Upper lobe of left lung (tissue), 6 donors: ENCODE measurements around the gene LTO1. TPM values are rescaled to one million over a fixed set of nuclear protein-coding genes. Genes with fewer than 3 reads are reported as not detected.

ENCODE experiments used
- ATAC-seq, 2 donors: fragments of 200-7000 bp; cut with Tn5 transposase; one replicate each; pipeline ENCODE4 v1.9.1; 2022; ENCODE audit warnings: mild to moderate bottlenecking in 2 of 2, moderate library complexity in 2 of 2; ENCODE audit not compliant: low FRiP score in 2 of 2
- DNase-seq, 2 donors: peaks; one replicate each; pipeline ENCODE4 v3.0.0-alpha.2; 2019 to 2020
- H3K27ac ChIP-seq, 4 donors: fragments of 200-600 bp; sonication (generic); one replicate each; pipeline ENCODE4 v1.5.1; 2016 to 2019
- H3K27me3 ChIP-seq, 4 donors: fragments of 200-600 bp; sonication (generic); one replicate each; pipeline ENCODE4 v1.5.1; 2017 to 2019
- H3K36me3 ChIP-seq, 4 donors: fragments of 200-600 bp; sonication (generic); one replicate each; pipeline ENCODE4 v1.5.1; 2016 to 2019
- H3K4me1 ChIP-seq, 4 donors: fragments of 200-600 bp; sonication (generic); one replicate each; pipeline ENCODE4 v1.5.1; 2018 to 2019
- H3K4me3 ChIP-seq, 4 donors: fragments of 200-600 bp; sonication (generic); one replicate each; pipeline ENCODE4 v1.5.1; 2017 to 2019; ENCODE audit warnings: mild to moderate bottlenecking in 2 of 4, moderate library complexity in 1 of 4
- H3K9me3 ChIP-seq, 4 donors: fragments of 200-600 bp; sonication (generic); one replicate each; pipeline ENCODE4 v1.5.1; 2018 to 2019
- EP300 ChIP-seq, 4 donors: sonication (generic); formaldehyde crosslinking; IDR thresholded peaks; one replicate each; pipeline ENCODE4 v1.5.1; 2017; ENCODE audit warnings: antibody characterized with exemption in 4 of 4, control low read depth in 2 of 4
- POLR2A ChIP-seq, 4 donors: fragments of 450-650 bp; IDR thresholded peaks; one replicate each; pipeline ENCODE4 v1.5.1; 2016 to 2017; ENCODE audit warnings: antibody characterized with exemption in 4 of 4, mild to moderate bottlenecking in 2 of 4
- POLR2AphosphoS5 ChIP-seq, 2 donors: sonication (generic); formaldehyde crosslinking; IDR thresholded peaks; one replicate each; pipeline ENCODE4 v1.5.1; 2017; ENCODE audit warnings: antibody characterized with exemption in 2 of 2
- WGBS, 2 donors: methylation state at CpG; one replicate each; pipeline ENCODE4 v1.1.5; 2017 to 2018; 5-methylcytosine and 5-hydroxymethylcytosine counted together
- total RNA-seq, 6 donors: library from RNA; depleted of rRNA in 4 of 6; stranded (reverse); fragments of >200 nt in 4 of 6; gene quantifications; one replicate each; pipeline versions ENCODE4 v1.1.0 to v1.2.1, GENCODE V29; 2016 to 2021
- TF ChIP-seq, protein P1 (sequence below), 6 experiments: fragments of 450-650 bp in 4 of 6; fragments of 200-600 bp in 2 of 6; sonication (generic) in 2 of 6; IDR thresholded peaks; one replicate each; pipeline ENCODE4 v1.5.1; 2016 to 2019; ENCODE audit warnings: antibody characterized with exemption in 6 of 6
- donor health status: DM: no; HTN: no; CAD: no; lungs with moderate emphysema.
- donor health status: DM: no; HTN: yes; CAD: no; lungs with severe emphysema.

Gene LTO1
- total RNA-seq, 6 donors from 2014 or later = 18.5 to 68.1 (median 28.3) TPM

DNA sequence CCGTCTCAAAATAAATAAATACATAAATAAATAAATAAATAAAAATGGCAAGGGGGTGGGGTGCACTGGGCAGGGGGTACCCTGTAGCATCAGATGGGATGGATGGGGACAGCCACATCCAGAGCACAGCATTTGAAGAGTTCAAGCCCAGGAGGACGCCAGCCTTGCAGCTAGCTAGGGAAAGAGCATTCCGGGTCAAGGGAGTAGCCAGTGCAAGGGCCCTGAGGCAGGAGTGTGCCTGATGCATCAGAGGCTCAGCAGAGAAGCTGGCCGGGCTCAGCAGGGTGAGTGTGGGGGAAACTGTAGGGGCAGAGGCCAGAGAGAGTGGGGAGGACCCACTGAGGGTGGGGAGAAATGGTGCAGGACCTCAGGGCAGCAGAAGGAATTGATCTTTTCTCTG, 57.9 kb downstream of the LTO1 start:
- no peaks in the 10 kb centered on the region for H3K36me3 ChIP-seq
- no peak for ATAC-seq
- TF ChIP-seq, protein P1, sequence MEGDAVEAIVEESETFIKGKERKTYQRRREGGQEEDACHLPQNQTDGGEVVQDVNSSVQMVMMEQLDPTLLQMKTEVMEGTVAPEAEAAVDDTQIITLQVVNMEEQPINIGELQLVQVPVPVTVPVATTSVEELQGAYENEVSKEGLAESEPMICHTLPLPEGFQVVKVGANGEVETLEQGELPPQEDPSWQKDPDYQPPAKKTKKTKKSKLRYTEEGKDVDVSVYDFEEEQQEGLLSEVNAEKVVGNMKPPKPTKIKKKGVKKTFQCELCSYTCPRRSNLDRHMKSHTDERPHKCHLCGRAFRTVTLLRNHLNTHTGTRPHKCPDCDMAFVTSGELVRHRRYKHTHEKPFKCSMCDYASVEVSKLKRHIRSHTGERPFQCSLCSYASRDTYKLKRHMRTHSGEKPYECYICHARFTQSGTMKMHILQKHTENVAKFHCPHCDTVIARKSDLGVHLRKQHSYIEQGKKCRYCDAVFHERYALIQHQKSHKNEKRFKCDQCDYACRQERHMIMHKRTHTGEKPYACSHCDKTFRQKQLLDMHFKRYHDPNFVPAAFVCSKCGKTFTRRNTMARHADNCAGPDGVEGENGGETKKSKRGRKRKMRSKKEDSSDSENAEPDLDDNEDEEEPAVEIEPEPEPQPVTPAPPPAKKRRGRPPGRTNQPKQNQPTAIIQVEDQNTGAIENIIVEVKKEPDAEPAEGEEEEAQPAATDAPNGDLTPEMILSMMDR (IDR thresholded peaks at IDR 0.05) = no peak
- no peak for TF ChIP-seq POLR2A (IDR thresholded peaks at IDR 0.05)
- TF ChIP-seq EP300 (IDR thresholded peaks at IDR 0.05) = no peak
- TF ChIP-seq POLR2AphosphoS5 (IDR thresholded peaks at IDR 0.05) = no peak
- no peak for DNase-seq
- 94 to 96% methylated on average over 4 of the region's 4 CpGs for WGBS, 2 donors
- H3K27me3 ChIP-seq = no peaks in the 10 kb centered on the region
- no peaks in the 10 kb centered on the region for H3K9me3 ChIP-seq
- no peak overlapping the region for H3K4me3 ChIP-seq
- no peak overlapping the region for H3K27ac ChIP-seq
- H3K4me1 ChIP-seq = no peaks in the 10 kb centered on the region

Other genes starting within 250 kb of the LTO1 start
- gene LINC01488, start 193.7 kb downstream of the LTO1 start, total RNA-seq = not detected
- gene CCND1, start 34.2 kb downstream of the LTO1 start, total RNA-seq = 100 to 1,000 TPM in 5 of 6 donors, 10 to 100 TPM in 1; 23.0 to 404 (median 237) TPM
- under 1 TPM in 2 of 6 donors, not detected in 4; 0.23 to 0.24 TPM for gene FGF19, start 28.7 kb upstream of the LTO1 start, total RNA-seq
- not detected for gene FGF4, start 100.0 kb upstream of the LTO1 start, total RNA-seq
- gene FGF3, start 144.1 kb upstream of the LTO1 start, total RNA-seq = not detected